GM21528 (cell line): ENCODE results near the gene AFG3L2.

ENCODE experiments used
- ATAC-seq: cut with Tn5 transposase; IDR thresholded peaks from one replicate; pipeline ENCODE4 v1.9.1; 2021; ENCODE audit warnings: mild to moderate bottlenecking, moderate library complexity; ENCODE audit not compliant: unreplicated experiment, low FRiP score

The AFG3L2 gene

GRCh38 chr18:12283256-12283655 lies 93.8 kb downstream of the AFG3L2 start:
- ATAC-seq, result no peak

GRCh38 chr18:12282442-12283039 lies 94.5 kb downstream of the AFG3L2 start:
- ATAC-seq, result no peak

- no peak for ATAC-seq
Observed at GRCh38 chr18:12281861-12282260, 95.2 kb downstream of the AFG3L2 start.

- no peak for ATAC-seq
Observed at GRCh38 chr18:12279781-12280531, 97.1 kb downstream of the AFG3L2 start.
